K562 (cell line): ENCODE results near the gene CTDSP1. TPM values are rescaled to one million over a fixed set of nuclear protein-coding genes. Genes with fewer than 3 reads are reported as not detected.

Experiments used
- ATF4 ChIP-seq: fragments of 450-650 bp; formaldehyde crosslinking; IDR thresholded peaks from 2 replicates; pipeline ENCODE4 v1.4.0; 2022; ENCODE audit warnings: mild to moderate bottlenecking, moderate library complexity
- BHLHE40 ChIP-seq: IDR thresholded peaks from 2 replicates; pipeline ENCODE4 v1.6.1; 2011; ENCODE audit warnings: low read length, improper control_type of control experiment
- BRD9 ChIP-seq: fragments of 450-650 bp; IDR thresholded peaks from 2 replicates; pipeline ENCODE4 v1.6.1; 2018; ENCODE audit warnings: low read depth; ENCODE audit not compliant: partially characterized antibody
- CBX1 ChIP-seq: sonication (generic); IDR thresholded peaks from 2 replicates; pipeline ENCODE4 v1.6.1; 2016; ENCODE audit warnings: antibody characterized with exemption, low read depth, mild to moderate bottlenecking
- DPF2 ChIP-seq: fragments of 450-650 bp; IDR thresholded peaks from 2 replicates; pipeline ENCODE4 v1.6.1; 2016
- ESRRB ChIP-seq: fragments of 250-450 bp; sonication (Bioruptor Pico); IDR thresholded peaks from 2 replicates; pipeline ENCODE4 v1.5.0; 2020; ENCODE audit warnings: mild to moderate bottlenecking, moderate library complexity, borderline replicate concordance
- KLF6 ChIP-seq: fragments of 250-450 bp; sonication (Bioruptor Pico); IDR thresholded peaks from 2 replicates; pipeline ENCODE4 v1.4.0; 2020; ENCODE audit warnings: mild to moderate bottlenecking, moderate library complexity, borderline replicate concordance
- NFYB ChIP-seq: IDR thresholded peaks from 2 replicates; pipeline ENCODE4 v1.6.1; 2011; ENCODE audit warnings: mild to moderate bottlenecking, moderate library complexity; ENCODE audit not compliant: insufficient read length; ENCODE audit errors: extremely low read depth
- SMAD4 ChIP-seq: fragments of 250-450 bp; sonication (Bioruptor Pico); conservative IDR thresholded peaks from 2 replicates; pipeline ENCODE4 v1.8.0; 2021; ENCODE audit warnings: inconsistent platforms, mild to moderate bottlenecking, moderate library complexity
- ZNF23 ChIP-seq: fragments of 250-450 bp; sonication (Bioruptor Pico); IDR thresholded peaks from 2 replicates; pipeline ENCODE4 v1.4.0; 2020; ENCODE audit warnings: mild to moderate bottlenecking
- ZNF232 ChIP-seq: sonication (generic); formaldehyde crosslinking; IDR thresholded peaks from 2 replicates; pipeline ENCODE4 v1.8.0; 2022; ENCODE audit warnings: mild to moderate bottlenecking, missing genetic modification reagents
- ZNF274 ChIP-seq: IDR thresholded peaks from 2 replicates; pipeline ENCODE4 v1.6.1; 2011; ENCODE audit warnings: low read depth, mild to moderate bottlenecking, low read length, moderate library complexity, borderline replicate concordance
- ZNF740 ChIP-seq, 3 experiments: fragments of 200-800 bp in 1 of 3; sonication (Bioruptor generic) in 1 of 3; sonication (generic) in 1 of 3; formaldehyde crosslinking in 1 of 3; IDR thresholded peaks; 2 replicates each; pipeline versions ENCODE4 v1.6.1 to v1.8.0; 2016 to 2022; ENCODE audit warnings: mild to moderate bottlenecking in 2 of 3, missing compliant biosample characterization in 2 of 3, missing genetic modification characterization in 2 of 3, missing genetic modification reagents in 1 of 3
- polyA plus RNA-seq, 8 experiments: library from polyadenylated mRNA; depleted of rRNA in 4 of 8; stranded (reverse) in 5 of 8; unstranded in 3 of 8; fragments of >200 nt; fragmentation: Nextera tagmentation in 2 of 8; fragmentation: Illumina TruSeq in 1 of 8; extraction: Ambion mirVana in 2 of 8; extraction: Trizol in 1 of 8; gene quantifications; 2 replicates each; pipeline versions ENCODE4 v1.2.1 to v1.2.3, GENCODE V29; 2011 to 2014; ENCODE audit warnings: inconsistent platforms in 1 of 8, missing spikeins in 1 of 8
- total RNA-seq, 7 experiments: library from RNA; depleted of rRNA in 6 of 7; stranded (reverse); fragments of >200 nt in 6 of 7; fragmentation: Illumina TruSeq in 2 of 7; extraction: Trizol in 2 of 7; gene quantifications; 2 replicates each; pipeline versions ENCODE4 v1.2.1 to v1.2.3, GENCODE V29; 2011 to 2021; ENCODE audit warnings: low replicate concordance in 1 of 7
- TF ChIP-seq, protein P1 (sequence below): fragments of 450-650 bp; formaldehyde crosslinking; conservative IDR thresholded peaks from 2 replicates; pipeline ENCODE4 v1.4.0; 2022; ENCODE audit warnings: mild to moderate bottlenecking, missing genetic modification characterization
- TF ChIP-seq, protein P2 (sequence below), 3 experiments: IDR thresholded peaks in 2 of 3; conservative IDR thresholded peaks in 1 of 3; 2 replicates each; pipeline ENCODE4 v1.5.1; 2011 to 2012; ENCODE audit warnings: low read length in 3 of 3, mild to moderate bottlenecking in 3 of 3, control low read depth in 2 of 3, improper control_type of control experiment in 1 of 3, inconsistent platforms in 1 of 3, low read depth in 1 of 3, mixed read lengths in 1 of 3, moderate library complexity in 1 of 3; ENCODE audit not compliant: insufficient read depth in 2 of 3
- TF ChIP-seq, protein P3 (sequence below): sonication (generic); formaldehyde crosslinking; IDR thresholded peaks from 2 replicates; pipeline ENCODE4 v1.8.0; 2022; ENCODE audit warnings: mild to moderate bottlenecking, missing genetic modification reagents

Gene CTDSP1
- total and polyA plus RNA-seq, 9 of the 15 experiments (the other 6 are each of a cell fraction or from before 2014, with no cell fraction given), result 2.4 to 74.8 (median 45.8) TPM

- TF ChIP-seq ZNF740 (CRISPR knock-in tag; IDR thresholded peaks at IDR 0.05) (no peak; the same call in 1 of the 2 replicates), ZNF740 (tag; IDR thresholded peaks at IDR 0.05) (no peak; a peak in 1 of 4 replicates), DPF2 (peak; percentile 78; the same call in 1 of the 2 replicates), ZNF274 (no peak), ESRRB (CRISPR knock-in tag) (no peak), KLF6 (0 out of 2 replicates have a peak, but pooled peaks have one; percentile 26), ZNF23 (CRISPR knock-in tag) (no peak), BRD9 (peak; percentile 44), ATF4 (CRISPR knock-in tag) (no peak), SMAD4 (CRISPR knock-in tag) (peak; percentile 85), NFYB (no peak), CBX1 (peak; percentile 85; the same call in 1 of the 2 replicates), ZNF232 (no peak), BHLHE40 (peak; percentile 81)
- TF ChIP-seq, protein P1, sequence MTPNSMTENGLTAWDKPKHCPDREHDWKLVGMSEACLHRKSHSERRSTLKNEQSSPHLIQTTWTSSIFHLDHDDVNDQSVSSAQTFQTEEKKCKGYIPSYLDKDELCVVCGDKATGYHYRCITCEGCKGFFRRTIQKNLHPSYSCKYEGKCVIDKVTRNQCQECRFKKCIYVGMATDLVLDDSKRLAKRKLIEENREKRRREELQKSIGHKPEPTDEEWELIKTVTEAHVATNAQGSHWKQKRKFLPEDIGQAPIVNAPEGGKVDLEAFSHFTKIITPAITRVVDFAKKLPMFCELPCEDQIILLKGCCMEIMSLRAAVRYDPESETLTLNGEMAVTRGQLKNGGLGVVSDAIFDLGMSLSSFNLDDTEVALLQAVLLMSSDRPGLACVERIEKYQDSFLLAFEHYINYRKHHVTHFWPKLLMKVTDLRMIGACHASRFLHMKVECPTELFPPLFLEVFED (CRISPR knock-in tag), result no peak
- TF ChIP-seq, protein P2, sequence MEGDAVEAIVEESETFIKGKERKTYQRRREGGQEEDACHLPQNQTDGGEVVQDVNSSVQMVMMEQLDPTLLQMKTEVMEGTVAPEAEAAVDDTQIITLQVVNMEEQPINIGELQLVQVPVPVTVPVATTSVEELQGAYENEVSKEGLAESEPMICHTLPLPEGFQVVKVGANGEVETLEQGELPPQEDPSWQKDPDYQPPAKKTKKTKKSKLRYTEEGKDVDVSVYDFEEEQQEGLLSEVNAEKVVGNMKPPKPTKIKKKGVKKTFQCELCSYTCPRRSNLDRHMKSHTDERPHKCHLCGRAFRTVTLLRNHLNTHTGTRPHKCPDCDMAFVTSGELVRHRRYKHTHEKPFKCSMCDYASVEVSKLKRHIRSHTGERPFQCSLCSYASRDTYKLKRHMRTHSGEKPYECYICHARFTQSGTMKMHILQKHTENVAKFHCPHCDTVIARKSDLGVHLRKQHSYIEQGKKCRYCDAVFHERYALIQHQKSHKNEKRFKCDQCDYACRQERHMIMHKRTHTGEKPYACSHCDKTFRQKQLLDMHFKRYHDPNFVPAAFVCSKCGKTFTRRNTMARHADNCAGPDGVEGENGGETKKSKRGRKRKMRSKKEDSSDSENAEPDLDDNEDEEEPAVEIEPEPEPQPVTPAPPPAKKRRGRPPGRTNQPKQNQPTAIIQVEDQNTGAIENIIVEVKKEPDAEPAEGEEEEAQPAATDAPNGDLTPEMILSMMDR (IDR thresholded peaks at IDR 0.05 in 2 of 3, conservative IDR thresholded peaks at IDR 0.05 in 1 of 3; ENCODE audit: insufficient read depth in 2 of 3, low read depth in 1 of 3, low read length in 3 of 3), result no peak
- TF ChIP-seq, protein P3, sequence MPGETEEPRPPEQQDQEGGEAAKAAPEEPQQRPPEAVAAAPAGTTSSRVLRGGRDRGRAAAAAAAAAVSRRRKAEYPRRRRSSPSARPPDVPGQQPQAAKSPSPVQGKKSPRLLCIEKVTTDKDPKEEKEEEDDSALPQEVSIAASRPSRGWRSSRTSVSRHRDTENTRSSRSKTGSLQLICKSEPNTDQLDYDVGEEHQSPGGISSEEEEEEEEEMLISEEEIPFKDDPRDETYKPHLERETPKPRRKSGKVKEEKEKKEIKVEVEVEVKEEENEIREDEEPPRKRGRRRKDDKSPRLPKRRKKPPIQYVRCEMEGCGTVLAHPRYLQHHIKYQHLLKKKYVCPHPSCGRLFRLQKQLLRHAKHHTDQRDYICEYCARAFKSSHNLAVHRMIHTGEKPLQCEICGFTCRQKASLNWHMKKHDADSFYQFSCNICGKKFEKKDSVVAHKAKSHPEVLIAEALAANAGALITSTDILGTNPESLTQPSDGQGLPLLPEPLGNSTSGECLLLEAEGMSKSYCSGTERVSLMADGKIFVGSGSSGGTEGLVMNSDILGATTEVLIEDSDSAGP (CRISPR knock-in tag), result no peak
Observed at GRCh38 chr2:218397820-218398436, 1.7 kb upstream of the CTDSP1 start (continued).
